ENCODE results near the gene HOXB4.
"Not testable (repeated sequence)": the region's sequence is repeated elsewhere in the genome, so short reads cannot be mapped to it uniquely, and the experiment has no call there.

HOXB4 gene

DNA sequence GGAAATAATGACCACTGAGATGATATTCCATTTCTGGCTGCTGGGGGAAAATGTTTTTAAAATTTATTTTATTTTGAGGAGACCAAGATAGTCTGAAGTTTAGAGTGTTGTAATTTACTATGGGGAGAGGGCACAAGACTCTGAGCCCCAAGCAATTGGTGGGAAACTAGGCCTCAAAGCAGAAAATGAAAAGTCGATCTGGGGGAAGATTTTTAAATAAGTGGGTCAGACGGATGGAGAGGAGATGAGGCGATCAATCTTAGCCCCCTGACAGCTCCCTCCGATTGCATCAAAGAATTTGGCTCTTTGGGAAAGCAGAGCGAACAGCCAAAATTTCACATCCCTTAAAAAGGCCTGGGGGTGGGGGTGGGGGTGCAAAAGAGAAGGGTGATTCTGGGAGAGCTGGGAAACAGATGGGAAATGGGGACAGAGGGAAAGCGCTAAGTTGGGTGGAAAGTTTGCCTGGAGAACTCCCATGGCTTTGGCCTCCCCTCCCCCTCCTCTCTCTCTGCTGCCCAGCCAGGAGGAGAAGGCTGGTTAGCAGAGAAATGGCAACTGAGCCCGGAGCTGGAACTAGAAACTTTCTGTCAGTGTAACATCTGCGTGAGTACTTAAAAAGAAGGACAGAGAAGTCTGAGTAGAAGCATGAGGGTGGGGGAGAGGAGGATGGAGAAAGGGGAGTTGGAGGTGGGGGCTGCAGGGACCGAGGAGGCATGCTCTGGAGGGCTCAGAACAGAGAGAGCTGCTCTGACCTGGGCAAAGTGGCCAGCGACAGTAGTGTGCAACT, 31.8 kb downstream of the HOXB4 start:
- no peak for DNase-seq

DNA sequence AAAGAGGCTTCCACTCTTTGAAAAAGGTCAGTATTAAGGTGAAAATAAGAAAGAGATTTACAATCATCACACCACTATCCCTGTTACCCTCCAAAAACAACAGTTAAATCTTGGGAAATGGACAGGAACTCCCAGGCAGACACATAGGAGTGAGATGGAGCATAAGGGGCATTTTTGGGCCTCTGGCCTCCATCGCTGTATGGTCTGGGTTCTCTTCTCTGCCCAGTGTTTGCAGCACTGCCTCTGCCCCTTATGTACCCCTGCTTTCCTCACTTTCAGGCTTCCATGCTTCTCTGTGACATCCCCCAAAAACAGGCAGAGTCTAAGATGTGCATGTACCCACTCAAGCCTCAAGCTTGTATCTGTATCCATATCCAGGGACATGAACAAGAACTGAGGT, 32.6 kb downstream of the HOXB4 start:
- DNase-seq: no peak

- peak; percentile 42 for DNase-seq
Measured at GRCh38 chr17:48545022-48545375, 33.2 kb downstream of the HOXB4 start, which contains the start of gene HOXB2. Gene HOXB2 (minus strand): TSS chr17:48545109. CDS start chr17:48544911, 198 bp downstream.

GRCh38 chr17:48544349-48545021, 33.7 kb downstream of the HOXB4 start:
- peak; percentile 34 for DNase-seq

DNA sequence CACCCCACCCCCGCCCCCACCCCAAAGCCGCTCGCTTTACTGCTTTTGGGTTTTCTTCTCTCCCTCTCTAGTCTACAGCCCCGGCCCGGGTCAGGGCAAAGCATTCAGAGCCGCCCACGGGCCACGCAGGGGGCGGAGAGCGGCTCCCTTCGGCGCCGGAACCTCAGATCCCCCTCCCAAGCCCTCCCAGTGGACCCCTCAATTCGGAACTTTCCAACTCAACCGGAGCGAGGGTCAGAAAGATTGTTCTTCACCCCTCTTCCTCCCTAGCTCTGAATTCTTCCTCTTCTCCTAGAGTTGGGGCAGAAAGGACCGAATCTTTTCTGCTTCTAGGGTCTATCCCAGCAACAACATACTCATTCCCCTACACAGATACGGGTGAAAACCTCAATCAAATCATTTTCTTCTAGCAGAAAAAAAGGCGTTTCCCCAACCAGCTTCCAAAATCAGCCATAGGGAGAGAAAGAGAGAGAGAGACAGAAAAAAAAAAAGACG, 34.2 kb downstream of the HOXB4 start:
- DNase-seq: no peak

DNA sequence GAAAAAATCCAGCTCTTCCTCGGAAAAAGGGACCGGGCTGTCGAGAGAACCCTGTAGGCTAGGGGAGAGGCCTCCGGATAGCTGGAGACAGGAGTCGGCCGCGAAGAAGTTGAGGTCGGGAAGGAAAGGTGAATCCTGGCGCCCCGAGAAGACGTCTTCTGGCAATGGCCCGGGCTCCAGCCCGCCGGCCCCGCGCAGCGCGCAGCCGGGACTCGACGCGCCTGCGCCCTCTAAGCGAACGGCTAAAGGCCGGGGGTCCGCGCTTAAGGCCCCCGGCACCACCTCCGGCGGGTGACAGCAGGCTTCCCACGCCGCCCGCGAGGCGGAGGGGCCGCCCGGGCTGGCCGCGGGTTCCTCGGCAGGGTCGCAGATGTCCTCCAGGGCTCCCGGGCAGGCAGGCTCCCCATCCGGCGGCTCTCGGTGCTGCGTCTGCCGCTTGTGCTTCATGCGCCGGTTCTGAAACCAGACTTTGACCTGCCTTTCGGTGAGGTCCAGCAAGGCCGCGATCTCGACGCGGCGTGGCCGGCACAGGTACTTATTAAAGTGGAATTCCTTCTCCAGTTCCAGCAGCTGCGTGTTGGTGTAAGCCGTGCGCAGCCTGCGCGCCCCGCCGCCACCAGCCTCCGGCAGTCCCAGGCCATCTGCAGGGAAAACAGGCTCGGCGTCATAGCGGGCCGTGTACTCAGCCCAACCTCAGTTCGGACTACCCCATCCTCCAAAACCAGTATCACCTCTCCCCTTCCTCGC, 34.9 kb downstream of the HOXB4 start:
- peak; percentile 60 for DNase-seq

- DNase-seq: no peak
Measured at GRCh38 chr17:48542698-48543106, 35.4 kb downstream of the HOXB4 start.

DNA sequence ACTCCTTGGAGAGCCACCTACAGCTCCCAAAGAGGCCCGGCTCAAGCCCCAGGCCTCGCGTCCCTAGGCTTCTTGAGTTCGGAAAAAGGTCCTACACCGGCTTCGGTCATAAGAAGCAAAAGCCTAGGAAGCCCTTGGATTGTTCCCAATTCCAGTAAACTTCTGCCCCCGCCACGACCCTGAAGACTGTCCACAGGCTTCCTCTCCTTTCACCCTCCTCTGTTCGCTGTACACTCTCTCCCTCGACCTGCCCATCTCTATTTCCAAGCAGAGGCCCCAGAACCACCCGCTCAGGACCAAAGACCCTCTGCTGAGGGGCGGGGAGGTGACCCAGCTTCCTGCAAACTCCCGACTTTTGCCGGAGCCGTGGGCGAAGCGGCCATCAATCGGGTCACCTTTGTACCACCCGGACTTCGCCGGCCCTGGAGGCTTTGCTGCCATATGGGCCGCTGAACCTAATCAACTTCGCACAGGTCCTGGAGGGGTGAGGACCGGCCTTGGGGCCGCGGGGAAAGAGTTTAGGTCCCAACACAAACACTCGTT, 36.0 kb downstream of the HOXB4 start:
- DNase-seq: peak; percentile 23

DNA sequence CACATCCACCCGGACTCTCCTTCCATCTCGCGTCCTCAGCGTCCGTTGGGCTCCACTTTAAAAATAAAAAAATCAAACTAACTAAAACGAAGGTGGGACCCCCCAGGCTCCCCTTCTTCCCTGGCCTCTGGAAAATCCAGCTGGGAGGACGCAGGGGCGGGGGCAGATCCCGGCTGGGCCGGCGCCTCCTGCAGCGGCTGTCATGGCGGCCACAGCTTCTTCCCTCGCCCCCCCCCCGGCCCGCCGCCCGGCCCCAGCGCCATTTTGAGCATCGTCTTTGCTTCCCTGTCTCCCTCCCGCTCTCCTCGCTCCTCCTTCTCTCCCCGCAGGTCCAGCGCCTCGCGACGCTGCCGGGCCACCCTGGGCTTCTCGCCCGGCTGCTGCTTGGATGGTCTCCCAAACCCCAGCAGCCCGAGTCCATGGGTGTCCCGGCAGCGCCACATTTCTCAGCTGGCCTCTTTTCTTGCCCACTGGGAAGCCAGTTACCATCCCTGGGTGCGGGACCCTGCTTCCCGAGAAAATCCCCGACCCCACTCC, 36.5 kb downstream of the HOXB4 start:
- DNase-seq: peak; percentile 42

DNA sequence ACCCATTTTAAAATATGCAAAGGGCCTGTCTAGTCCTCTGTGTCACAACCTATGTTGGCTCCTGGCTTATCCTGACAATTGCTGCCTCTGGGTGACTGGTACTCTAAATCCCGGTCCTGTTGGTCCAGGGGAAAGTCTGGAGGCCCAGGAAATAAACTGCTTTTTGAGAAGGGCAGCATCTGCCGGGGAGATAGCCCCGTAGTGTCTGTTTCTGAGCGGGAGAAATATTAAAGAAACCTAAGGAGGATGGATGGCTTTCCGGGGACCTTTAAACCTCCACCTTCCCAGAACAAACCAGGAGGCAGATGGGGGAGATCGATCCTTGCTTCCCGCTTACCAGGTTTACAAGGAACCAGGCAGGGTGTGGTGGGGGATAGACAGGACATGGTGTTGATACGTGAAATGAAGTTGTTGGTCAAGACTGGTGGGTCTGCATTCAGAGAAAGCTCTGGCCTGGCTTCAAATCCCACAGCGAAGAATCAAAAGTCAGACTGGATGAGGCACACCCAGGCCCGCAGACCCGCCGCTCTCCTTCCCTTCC, 37.0 kb downstream of the HOXB4 start:
- peak; percentile 16 for DNase-seq

DNA sequence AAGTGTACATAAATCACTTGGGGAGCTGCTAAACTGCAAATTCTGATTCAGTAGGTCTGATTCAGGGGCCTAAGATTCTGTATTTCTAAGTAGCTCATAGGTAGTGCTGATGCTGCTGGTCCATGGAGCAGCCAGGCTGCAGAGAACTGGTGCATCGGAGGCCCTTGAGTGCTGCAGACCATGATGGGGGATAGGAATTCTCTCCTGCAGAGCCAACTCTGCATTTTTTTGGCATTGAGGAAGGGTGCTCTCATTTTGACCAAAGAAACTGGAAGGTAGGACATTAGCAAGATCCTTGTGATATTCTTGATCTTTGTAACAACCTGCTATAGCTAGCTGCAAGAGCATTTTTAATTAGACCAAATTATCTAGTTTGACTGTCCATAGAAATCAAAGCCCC, 37.9 kb downstream of the HOXB4 start:
- no peak for DNase-seq

- no peak for DNase-seq
Measured at GRCh38 chr17:48539177-48539576, 39.0 kb downstream of the HOXB4 start.

DNA sequence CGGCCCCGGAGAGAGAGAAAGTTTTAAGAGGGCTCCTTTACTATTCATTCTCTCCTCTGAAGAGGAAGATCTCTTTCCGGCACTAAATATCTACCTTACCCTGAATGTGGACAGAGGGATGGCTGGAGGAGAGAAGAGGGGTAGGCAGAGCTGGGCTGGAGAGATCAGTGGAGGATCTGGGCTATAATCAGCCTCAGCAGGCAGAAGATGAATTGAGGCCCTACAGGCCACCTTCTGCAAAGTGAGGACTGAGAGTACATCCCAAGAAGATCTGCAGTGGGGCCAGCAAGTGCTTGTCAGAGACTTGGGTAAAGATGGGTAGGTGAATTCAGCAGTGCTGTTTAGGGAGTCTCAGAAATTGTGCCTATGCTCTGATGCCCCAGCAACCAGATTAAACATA, 40.8 kb downstream of the HOXB4 start:
- no peak for DNase-seq

- DNase-seq: not testable (repeated sequence)
Measured at GRCh38 chr17:48535793-48536559, 42.2 kb downstream of the HOXB4 start.

- DNase-seq: no peak
Measured at GRCh38 chr17:48532261-48532660, 45.9 kb downstream of the HOXB4 start.

DNA sequence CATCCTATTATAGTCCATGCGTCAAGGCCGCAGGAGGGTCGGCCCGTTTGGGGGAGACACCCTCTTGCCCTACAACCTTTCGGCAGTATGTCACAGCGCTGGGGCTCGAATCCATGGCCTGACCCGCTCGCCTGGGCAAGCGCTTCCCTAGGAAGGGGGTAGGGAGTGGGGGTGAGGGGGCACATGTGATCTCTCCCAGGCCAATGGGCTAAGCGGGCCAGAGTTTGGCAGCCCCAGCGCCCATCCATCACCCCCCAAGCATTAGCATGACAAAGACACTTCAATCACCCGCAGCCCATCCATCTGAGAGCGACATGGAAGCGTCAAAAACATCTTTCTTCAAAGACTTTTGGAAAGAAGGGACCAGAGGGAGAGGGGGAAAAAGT, 47.3 kb downstream of the HOXB4 start, which contains the start of gene HOXB1:
Gene HOXB1, minus strand, starts transcription at position 125 of the 386 bp plus-strand sequence. Its CDS starts 107 bp downstream, at position 18.
- no peak for DNase-seq

GRCh38 chr17:48530208-48530886, 47.8 kb downstream of the HOXB4 start:
- no peak for DNase-seq

- DNase-seq: no peak
Measured at GRCh38 chr17:48529683-48530009, 48.5 kb downstream of the HOXB4 start.

GRCh38 chr17:48528936-48529682, 49.0 kb downstream of the HOXB4 start:
- no peak for DNase-seq

DNA sequence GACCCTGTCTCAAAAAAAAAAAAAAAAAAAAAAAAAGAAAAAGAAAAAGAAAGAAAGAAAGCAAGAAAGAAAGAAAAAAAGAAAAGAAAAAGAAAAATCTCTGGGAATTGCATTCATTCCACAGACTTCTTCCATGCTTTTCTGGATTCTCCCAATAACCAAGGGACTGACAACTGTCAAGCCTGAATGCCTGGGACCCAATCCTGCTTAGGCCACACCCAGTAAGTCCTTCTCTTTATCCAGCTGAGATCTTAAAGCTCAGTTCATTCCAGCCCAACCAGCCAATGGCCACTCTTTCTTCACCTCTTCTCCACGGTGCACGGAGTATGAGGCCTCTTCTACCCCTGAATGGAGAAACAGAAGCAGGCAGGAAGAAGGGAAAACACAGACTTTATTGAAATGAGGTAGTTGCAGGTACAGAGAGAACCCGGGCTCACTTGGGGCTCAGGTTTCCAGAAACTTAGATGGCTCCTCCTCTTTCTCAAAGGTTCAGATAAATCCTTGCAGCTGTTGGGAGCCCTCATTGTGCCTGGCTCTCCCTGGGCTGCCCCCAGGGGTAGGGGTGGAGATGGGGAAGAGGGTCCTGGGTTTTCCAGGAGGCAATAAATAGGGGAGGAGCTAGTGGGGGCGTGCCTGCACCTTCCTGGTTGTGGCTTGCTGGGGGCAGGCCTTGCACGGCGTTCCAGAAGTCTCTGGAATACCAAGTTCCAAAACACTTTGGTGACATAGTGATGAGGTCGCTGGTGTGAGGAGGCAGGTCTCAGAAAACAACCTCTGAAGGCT, 49.8 kb downstream of the HOXB4 start:
- DNase-seq: no peak

Measured in NCI-H146 (cell line).